GM19395 (cell line): Measurements from ENCODE around the gene NCS1.

Source experiments
- ATAC-seq: cut with Tn5 transposase; IDR thresholded peaks from one replicate; pipeline ENCODE4 v1.9.1; 2021; ENCODE audit warnings: mild to moderate bottlenecking, moderate library complexity; ENCODE audit not compliant: unreplicated experiment

NCS1 gene

GRCh38 chr9:130147198-130147597 is 25.0 kb upstream of the NCS1 start:
- ATAC-seq, result no peak

- ATAC-seq, result no peak
Measured at GRCh38 chr9:130147910-130148309, 24.3 kb upstream of the NCS1 start.

GRCh38 chr9:130149031-130149430 is 23.2 kb upstream of the NCS1 start:
- no peak for ATAC-seq

- no peak for ATAC-seq
Measured at GRCh38 chr9:130149654-130150286, 22.4 kb upstream of the NCS1 start.

- no peak for ATAC-seq
Measured at GRCh38 chr9:130150779-130151382, 21.3 kb upstream of the NCS1 start.

GRCh38 chr9:130154816-130155215 is 17.4 kb upstream of the NCS1 start:
- ATAC-seq, result no peak

GRCh38 chr9:130155647-130156046 is 16.6 kb upstream of the NCS1 start:
- ATAC-seq, result no peak

- ATAC-seq, result no peak
Measured at GRCh38 chr9:130156672-130157071, 15.5 kb upstream of the NCS1 start.

GRCh38 chr9:130157079-130157478 is 15.1 kb upstream of the NCS1 start:
- no peak for ATAC-seq

GRCh38 chr9:130158001-130158400 is 14.2 kb upstream of the NCS1 start:
- no peak for ATAC-seq

GRCh38 chr9:130159057-130159456 is 13.1 kb upstream of the NCS1 start:
- no peak for ATAC-seq

- ATAC-seq, result no peak
Measured at GRCh38 chr9:130159915-130160670, 12.1 kb upstream of the NCS1 start.

- no peak for ATAC-seq
Measured at GRCh38 chr9:130160862-130161470, 11.2 kb upstream of the NCS1 start.

- no peak for ATAC-seq
Measured at GRCh38 chr9:130165579-130165978, 6.6 kb upstream of the NCS1 start.

GRCh38 chr9:130166399-130166798 is 5.8 kb upstream of the NCS1 start:
- no peak for ATAC-seq

- no peak for ATAC-seq
Measured at GRCh38 chr9:130167927-130168326, 4.3 kb upstream of the NCS1 start.

GRCh38 chr9:130171226-130172148 is 717 bp upstream of the NCS1 start:
- ATAC-seq, result no peak

- ATAC-seq, result no peak
Measured at GRCh38 chr9:130172858-130173665, 858 bp downstream of the NCS1 start.

- no peak for ATAC-seq
Measured at GRCh38 chr9:130173666-130173983, 1.4 kb downstream of the NCS1 start.

- ATAC-seq, result no peak
Measured at GRCh38 chr9:130174025-130174424, 1.8 kb downstream of the NCS1 start.
